T47D (cell line): ENCODE data around the gene ADAD1.

Experiments used
- DNase-seq, 2 experiments: peaks; one replicate each; pipeline versions ENCODE4 v3.0.0 to v3.0.0-alpha.2; 2011 to 2012; ENCODE audit warnings: low read depth in 1 of 2, low spot score in 1 of 2
- JUND ChIP-seq: IDR thresholded peaks from 2 replicates; pipeline ENCODE4 v1.6.1; 2012; ENCODE audit warnings: low read depth
- in situ Hi-C: cut with HindIII; loops from 2 replicates; pipeline ENCODE4 v1.10.0; 2016; ENCODE audit warnings: low sequenced_read_pairs, low pct_unique_long_range_greater_than_20kb

ADAD1 gene

DNA sequence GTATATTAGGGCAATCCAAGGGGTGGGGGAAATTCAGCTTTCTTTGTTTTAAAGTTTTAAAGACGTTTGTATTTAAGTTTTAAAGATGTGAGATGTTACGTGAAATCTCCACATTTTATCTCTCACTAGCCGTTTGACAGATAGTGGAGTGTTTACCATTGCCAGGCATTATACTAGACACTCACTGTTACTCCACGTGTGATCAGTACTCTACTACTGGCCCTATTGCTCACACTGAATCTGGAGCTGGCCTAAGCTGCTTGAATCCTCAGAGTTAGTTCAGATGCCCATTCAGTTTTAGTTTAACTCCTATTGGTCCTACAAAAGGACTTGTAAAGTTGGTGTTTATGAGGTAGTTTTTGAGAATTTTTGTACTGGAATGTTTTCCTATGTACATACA, 4.5 kb downstream of the ADAD1 start:
- in situ Hi-C loops, result no loop called here
- DNase-seq, result no peak
- TF ChIP-seq JUND, result no peak

DNA sequence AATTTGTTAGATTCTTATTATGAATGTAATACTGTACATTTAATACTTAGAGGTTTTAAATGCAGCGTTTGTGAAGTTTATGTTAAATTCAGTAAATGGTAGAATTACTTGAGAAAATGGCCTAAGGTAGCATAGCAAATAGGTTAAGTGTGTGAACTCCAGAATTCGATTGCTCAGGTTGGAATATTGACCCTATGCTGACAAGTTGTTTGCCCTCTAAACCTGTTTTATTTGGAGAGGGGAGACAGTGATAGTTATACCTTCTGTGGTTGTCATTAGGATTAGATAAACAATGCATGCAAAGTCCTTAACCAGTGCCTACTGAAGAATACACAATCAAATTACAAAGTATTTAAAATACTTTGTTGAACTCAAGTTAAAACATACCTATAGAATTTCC, 5.4 kb downstream of the ADAD1 start:
- no peak for TF ChIP-seq JUND
- no peak for DNase-seq
- in situ Hi-C loops, result no loop called here

DNA sequence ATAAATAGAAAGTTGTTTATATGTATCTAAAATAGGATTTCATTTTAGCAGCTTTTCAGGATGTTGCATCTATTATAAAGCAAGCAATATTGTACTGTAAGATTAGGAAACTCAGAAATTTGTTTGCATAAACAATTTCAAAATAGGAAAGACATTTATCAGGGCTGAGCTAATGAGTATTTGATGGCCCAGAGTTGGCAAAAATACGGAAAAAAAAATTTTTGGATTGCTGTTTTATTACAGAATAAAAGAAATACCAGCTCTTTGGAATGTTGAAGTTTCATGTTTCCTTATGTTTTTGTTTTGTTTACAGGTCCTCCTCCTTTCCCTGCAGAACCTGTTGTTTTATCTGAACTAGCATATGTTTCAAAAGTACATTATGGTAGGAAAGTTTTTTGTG, 14.5 kb downstream of the ADAD1 start:
- DNase-seq, result no peak

DNA sequence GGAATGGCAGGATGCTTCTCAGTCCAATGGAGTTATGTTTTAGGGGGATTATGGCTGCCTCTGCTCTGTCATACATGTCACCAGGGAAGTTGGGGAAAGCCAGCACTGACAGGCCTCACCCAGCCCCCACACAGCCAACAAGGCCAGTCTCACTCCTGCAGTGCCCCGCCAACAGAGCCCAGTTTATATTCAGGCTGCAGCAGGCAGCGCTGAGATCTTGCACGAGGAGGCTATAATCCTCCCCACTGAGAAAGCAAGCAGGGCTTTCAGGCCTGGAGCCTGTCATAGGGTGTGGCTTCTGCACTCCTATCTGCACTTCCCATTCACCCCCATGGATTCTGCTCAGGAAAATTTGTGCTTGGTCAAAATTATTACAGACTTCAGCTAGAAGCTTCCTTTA, 25.1 kb downstream of the ADAD1 start:
- DNase-seq, result no peak
- no peak for TF ChIP-seq JUND
- in situ Hi-C loops, result no loop called here

More for the DNA sequence above, 14.5 kb downstream of the ADAD1 start:
- in situ Hi-C loops, result no loop called here
- no peak for TF ChIP-seq JUND

DNA sequence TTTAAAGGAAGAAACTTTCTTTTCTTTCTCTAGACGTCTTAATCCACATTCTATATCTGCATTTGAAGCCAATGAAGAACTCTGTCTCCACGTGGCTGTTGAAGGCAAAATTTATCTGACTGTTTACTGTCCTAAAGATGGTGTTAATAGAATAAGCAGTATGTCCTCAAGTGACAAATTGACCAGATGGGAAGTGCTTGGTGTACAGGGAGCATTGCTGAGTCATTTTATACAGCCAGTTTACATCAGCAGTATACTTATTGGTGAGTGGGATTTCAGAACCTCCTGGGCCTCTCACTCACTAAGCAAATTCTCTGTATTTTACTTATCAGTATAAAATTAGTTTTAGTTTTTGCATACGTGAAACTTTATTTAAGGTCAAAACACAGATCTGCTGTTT, 33.7 kb downstream of the ADAD1 start:
- no peak for DNase-seq
- in situ Hi-C loops, result no loop called here
- no peak for TF ChIP-seq JUND

DNA sequence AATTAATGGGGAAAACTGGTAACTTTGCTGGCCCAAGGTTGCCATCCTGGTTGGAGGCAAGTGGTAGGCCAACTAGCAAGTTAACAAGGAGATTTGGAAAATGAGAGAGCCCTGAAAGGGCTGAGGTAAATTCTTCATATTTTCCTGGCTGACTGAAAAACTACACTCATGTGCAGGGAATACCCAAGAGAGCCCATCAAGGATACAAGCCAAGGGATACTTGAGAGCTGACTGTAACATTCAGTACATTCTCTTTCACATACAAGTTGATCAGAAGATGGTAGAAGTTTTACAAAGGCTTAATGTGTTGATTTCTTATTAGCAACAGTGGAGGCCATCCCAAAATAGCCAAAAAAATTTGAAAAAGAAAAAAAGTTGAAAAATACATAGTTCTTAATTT, 44.4 kb downstream of the ADAD1 start:
- TF ChIP-seq JUND, result no peak
- no peak for DNase-seq
- in situ Hi-C loops, result no loop called here

DNA sequence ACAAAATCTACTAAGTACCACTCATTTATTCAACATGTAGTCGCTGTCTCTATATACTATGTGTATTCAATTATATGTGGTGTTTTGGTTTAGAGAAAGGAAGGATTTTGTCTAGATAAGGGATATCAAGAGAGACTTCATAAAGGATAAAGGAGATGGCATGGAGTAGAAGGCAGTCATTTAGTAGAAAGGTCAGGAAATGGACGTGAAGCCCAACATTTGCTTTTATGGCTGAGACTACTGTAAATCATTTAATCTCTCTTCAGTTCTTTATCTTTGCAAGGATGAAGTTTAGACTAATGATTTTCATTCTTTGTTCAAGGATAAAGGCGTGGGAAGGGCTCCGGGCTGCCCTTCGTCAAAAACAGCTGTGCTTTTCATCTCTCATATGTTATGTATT, 52.5 kb downstream of the ADAD1 start:
- in situ Hi-C loops, result no loop called here
- no peak for DNase-seq
- no peak for TF ChIP-seq JUND

DNA sequence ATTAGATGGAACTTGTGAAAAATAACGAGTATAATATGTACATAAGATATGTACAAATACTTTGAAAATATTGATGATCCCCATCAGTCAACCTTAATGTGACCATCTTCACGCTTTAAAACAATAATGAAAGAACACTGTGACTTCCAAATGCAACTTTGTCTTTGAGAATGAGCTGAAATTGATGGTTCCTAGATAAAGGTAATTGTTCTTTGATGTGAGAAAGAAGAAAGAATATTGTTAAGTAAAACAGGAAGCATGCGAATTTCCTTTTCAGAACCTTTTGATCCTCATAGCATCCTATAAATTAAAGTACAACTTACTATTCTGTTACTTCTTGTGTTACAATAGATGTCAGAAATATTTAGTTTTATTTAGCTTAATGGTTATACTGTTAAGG, 55.5 kb downstream of the ADAD1 start:
- in situ Hi-C loops, result no loop called here
- TF ChIP-seq JUND, result no peak
- no peak for DNase-seq

DNA sequence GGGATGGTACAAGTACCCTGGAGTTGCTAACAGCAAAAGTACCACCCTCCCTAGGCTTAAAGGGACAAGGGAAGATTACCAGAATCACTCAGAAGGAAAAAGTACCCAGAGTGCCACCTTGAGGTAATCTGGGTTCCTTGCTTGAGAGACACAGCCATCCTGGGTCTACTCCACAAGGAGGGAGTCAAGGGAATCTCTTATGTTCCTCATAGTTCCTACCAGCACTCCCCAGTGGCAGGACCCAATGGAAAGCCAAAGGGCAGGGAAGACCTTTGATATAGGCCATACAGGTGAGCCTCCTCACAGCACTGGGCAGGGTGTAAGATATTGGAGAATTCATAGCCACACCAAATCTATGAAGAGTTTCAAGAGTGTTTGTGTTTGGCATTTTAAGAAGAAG, 72.0 kb downstream of the ADAD1 start:
- no peak for TF ChIP-seq JUND
- in situ Hi-C loops, result no loop called here
- peak in 1 of 2 experiments; percentile 69 for DNase-seq

DNA sequence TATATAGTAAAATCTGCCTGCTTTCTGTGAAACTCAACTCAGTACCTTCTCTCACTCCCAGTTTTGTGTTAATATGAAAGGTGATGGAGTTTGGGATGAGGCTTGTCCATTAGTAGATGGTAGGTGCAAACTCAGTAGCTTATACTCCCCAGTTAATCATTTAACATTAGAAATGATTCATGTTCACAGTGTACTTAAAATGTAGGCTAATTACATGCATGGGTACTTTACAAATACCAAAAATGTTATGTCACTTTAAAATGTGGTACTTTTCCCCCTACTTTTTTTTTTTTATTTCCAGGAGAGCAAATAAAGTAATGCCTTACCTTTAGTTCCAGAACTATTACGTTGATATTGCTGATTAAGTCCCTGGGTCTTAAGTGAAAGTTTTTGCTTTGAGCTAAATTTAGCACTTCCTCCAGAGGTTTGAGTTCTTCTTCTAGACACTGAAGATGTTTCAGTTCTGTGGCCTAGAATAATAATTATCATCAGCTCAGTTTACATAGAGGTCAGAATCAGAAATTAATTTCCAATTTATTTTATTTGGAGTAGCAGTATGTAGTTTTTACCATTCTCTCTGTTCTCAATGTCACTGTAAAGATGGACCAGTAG, 74.7 kb downstream of the ADAD1 start:
- no peak for TF ChIP-seq JUND
- in situ Hi-C loops, result no loop called here
- no peak for DNase-seq

DNA sequence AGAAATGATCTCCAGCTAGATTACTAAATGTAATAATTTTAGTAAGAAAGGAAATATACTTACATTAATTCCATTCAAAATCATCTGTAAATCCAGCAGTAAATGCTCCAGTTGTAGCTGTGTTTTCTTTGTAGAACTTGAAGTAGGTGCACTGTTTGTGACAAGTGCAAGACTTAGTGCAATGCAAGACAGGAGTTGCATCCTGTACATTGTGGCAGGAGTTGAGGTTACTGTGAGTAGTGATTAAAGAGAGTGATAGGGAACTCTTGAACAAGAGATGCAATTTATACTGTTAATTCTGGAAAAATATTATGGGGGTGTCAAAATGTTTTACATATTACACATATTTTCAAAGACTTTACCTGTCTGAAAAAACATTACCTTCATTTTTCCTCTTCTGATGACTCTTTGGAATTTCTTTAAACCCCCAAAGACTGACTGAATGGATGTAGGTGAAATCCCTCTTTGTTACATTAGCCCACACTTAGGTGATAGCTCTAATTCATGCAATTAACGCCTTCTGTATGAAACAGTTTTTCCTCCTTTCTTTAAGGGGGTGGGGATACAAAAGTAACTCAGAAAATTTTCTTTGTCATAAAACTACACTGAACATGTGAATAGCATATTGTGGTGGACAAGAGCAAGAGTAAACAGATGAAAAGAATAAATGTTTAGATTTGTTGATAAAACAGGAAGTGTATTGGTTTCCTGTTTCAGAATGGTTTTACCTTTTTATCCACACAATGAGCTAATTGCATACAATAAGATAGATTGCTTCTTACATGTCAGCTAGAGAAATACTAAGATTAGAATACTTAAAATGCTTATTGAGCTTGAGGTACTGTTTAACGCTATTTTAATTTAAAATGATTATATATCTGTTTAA, 77.7 kb downstream of the ADAD1 start, which contains the start of gene IL2:
Gene IL2 (minus strand): TSS at position 495 of the 886 bp plus-strand sequence. CDS start 285 bp downstream, at position 210.
- TF ChIP-seq JUND, result no peak
- in situ Hi-C loops, result no loop called here
- no peak for DNase-seq

DNA sequence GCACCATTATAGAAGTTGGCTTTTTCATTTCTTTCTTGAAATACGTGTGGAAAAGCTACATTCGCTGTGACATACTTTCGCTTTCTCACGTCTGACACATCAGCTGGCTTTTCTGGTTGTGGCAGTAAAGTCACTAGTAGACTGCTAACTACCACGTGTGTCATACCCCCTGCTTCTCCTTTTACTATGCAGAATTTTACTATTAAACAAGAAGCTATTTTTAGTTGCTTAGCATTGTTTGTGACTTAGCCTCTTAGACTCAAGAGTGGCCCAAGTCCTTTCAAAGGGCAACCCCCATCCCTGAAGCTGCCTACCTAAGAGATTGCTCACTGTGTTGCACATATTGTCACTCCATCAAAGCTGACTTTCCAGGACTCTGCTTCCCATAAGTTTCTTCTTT, 79.8 kb downstream of the ADAD1 start:
- in situ Hi-C loops, result no loop called here
- DNase-seq, result peak in 1 of 2 experiments; percentile 52
- no peak for TF ChIP-seq JUND

DNA sequence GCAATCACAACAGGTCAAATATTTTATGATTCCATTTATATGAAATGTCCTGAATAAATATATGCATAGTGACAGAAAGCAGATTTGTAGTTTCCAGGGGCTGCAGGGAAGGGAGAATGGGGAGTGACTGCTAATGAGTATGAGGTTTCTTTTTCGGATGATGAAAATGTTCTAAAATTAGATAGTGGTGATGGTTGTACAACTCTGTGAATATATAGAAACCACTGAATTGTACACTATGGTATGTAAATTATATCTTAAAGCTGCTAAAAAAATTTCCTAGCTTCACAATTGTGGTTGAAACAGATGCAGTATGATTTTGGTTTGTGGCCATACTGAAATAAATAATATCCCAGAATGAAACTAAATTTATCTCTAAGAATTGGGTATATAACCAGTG, 90.6 kb downstream of the ADAD1 start:
- TF ChIP-seq JUND, result no peak

More for the DNA sequence above, 90.6 kb downstream of the ADAD1 start:
- DNase-seq, result no peak
- in situ Hi-C loops, result no loop called here
